ENCODE measurements around the gene ZNF821.
A peak's percentile ranks its signal among the peaks of the same experiment; 100 is the strongest.
"Not testable (repeated sequence)": the region's sequence is repeated elsewhere in the genome, so short reads cannot be mapped to it uniquely, and the experiment has no call there.

ZNF821 gene, protein sequence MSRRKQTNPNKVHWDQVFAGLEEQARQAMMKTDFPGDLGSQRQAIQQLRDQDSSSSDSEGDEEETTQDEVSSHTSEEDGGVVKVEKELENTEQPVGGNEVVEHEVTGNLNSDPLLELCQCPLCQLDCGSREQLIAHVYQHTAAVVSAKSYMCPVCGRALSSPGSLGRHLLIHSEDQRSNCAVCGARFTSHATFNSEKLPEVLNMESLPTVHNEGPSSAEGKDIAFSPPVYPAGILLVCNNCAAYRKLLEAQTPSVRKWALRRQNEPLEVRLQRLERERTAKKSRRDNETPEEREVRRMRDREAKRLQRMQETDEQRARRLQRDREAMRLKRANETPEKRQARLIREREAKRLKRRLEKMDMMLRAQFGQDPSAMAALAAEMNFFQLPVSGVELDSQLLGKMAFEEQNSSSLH

DNA sequence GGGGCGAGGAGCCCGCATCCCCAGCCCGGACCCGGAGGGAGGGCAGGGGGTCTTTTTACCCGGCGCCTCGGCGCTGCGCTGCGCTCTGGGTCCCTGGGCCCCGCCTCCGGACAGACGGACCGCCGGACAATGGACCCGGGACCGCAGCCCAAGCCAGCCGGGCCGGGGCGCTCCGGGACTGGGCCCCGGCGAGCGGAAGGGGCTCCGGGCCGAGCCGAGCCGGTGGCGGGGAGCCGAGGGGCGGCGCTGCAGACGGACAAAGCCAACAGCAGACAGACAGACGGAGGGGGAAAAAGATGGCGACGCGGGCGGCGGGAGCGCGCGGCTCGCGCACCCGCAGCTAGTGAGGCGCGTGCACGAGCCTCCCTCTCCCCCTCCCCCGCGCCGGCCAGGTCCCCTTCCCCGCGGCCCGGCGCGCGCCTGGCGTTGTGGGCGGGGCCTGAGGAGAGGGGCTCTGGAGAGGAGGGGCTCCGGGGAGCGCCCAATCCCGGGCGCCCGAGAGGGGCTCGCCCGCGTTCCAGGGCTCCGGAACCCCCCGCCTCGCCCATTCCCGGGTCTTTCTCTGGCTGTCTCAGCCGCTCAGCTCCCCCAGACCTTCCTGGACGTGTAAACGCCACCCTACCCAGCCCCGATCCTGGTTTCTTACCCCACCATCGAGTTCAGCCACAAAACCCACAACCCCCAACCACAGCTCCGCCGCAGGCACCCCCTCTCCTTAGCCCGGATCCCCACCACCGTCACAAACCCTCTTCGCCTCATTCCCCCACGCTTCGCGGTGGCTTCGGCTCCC, at the start of gene ZNF821:
Gene ZNF821 (minus strand): TSS at position 334 of the 790 bp plus-strand sequence. CDS start 4,236 bp downstream, outside the sequence.
- peak; percentile 74 for DNase-seq

DNA sequence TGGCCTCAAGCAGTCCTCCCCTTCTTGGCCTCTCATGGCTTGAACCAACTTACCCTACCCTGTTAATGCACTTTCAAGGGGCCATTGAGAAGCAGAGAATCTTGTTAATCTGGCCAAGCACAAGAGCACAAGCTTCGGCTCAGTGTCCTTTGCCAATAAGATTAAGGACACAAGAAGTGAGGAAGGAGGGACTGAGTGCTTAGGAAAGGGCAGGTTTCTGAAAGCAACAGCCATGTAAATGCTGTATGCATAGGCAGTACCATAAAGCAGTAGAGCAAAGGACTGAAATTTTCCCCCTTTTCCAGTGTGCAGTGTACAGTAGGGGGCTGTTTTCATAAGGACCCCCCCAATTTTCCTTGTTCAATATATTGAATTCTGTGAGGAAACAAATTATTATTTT, 49.0 kb upstream of the ZNF821 start:
- no peak for DNase-seq

DNA sequence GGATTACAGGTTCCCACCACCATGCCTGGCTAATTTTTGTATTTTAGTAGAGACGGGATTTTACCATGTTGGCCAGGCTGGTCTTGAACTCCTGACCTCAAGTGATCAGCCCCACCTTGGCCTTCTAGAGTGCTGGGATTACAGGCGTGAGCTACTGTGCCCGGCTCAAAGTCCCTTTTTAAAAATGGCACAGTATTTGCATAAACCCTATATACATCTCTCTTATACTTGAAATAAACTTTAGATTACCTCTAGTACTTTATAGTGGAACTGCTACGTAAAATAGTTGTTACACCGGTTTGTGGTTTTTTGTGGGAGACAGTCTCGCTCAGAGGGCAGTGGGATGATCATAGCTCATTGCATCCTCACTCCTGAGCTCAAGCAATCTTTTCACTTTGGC, 47.6 kb upstream of the ZNF821 start:
- DNase-seq, result no peak

DNA sequence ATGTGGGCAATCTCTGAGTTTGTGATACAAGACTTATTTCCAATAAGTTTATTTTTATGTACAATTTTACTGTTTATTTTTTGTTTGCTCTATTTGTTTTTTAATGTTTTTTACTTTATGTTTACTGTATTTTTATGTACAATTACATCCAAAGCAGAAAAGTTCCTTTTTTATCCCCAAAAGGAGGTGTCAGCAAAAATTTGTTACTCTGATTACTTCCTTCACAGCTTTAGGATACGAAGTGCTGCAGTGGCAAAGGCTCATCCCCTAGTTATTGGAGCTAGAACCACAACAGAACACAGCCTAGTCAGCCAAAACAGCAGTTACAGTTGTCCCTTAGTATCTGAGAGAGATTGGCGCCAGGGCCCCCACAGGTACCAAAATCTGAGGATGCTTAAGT, 47.0 kb upstream of the ZNF821 start:
- no peak for DNase-seq

DNA sequence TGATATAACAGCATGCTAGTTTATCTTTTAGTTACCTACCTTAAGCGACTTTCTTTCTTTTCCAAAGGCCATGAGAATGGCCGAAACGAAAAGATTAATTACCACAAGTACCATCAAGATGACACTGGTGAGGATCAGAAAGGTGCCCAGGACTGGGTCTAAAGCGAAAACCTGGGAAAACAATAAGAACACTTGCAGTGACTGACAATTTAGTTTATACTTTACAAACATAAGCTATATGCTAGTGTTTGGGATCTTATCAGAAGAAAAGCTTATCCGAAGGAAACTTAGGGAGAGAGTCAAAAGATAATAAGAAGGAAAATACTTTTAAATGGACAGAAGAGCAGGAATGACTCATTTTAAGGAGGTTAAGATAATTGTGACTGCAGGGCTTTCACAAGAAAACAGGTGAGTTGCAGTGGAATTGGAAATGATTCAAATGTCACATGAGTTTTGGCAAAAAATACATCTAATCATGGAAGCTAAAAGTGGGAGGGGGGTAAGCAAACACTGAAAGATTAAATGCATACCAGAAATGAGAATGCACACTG, 46.1 kb upstream of the ZNF821 start:
- DNase-seq, result no peak

DNA sequence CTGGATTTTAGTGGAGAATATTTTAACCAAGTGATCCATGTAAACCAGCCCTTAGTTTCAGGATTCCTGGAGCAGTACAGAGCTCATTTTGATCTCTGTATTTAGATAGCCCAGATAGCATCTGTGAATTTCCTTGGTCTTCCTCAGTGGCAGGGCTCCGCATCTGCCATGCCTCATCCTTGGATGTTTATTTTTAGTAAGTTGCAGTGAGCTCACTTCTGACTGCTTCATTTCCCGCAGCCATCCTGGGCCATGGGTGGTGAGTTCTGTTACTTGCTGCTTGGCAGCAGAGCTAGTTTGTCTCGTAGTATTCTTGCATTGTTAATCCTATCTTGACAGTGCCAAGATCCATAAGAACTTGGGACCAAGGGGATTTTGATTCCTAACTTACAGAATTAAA, 45.1 kb upstream of the ZNF821 start:
- no peak for DNase-seq

DNA sequence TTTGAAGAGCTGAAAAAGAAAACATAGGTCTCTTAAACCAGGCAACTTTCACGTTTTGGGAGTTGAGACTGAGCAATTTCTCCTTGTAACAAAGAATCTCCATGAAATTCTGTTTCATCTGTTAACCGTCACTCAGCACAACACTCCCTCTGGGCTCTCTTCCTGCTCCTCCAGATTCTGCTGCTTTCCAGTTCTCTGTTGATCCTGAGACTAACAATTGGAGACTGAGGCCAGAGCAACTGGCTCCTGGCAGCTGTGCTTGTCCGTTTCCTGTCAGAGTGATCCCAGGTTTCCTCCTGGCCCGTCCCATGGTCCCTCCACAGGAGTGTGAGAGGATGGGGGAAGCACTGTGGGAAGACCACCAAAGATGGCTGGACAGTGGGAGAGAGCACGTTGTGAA, 43.8 kb upstream of the ZNF821 start:
- no peak for DNase-seq

DNA sequence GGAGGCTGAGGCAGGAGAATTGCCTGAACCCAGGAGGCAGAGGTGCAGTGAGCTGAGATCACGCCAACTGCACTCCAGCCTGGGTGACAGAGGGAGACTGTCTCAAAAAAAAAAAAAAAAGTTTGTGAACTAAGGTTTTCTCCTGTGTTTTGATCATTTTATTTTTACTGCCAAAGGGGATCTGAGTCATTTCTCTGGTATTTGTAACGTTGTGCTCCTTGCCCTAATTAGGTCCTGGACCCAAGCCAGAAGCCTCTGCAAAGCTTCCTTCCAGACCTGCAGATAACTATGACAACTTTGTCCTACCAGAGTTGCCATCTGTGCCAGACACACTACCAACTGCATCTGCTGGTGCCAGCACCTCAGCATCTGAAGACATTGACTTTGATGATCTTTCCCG, 43.4 kb upstream of the ZNF821 start:
- DNase-seq, result no peak

DNA sequence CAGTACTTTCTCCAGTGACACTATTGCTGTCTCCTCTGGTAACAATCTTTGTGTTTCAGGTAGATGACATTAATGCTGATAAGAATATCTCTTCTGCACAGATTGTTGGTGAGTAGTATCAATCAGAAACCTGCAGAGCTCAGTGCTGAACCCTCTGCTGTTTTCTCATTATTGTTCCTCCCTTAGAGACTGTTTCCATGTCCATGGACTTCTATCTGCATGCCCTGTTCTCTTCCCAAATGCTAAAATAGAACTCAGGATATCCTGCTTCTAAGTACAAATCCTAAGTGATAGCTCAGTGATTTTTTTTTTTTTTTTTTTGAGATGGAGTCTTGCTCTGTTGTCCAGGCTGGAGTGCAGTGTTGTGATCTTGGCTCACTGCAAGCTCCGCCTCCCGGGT, 40.7 kb upstream of the ZNF821 start:
- DNase-seq, result no peak

DNA sequence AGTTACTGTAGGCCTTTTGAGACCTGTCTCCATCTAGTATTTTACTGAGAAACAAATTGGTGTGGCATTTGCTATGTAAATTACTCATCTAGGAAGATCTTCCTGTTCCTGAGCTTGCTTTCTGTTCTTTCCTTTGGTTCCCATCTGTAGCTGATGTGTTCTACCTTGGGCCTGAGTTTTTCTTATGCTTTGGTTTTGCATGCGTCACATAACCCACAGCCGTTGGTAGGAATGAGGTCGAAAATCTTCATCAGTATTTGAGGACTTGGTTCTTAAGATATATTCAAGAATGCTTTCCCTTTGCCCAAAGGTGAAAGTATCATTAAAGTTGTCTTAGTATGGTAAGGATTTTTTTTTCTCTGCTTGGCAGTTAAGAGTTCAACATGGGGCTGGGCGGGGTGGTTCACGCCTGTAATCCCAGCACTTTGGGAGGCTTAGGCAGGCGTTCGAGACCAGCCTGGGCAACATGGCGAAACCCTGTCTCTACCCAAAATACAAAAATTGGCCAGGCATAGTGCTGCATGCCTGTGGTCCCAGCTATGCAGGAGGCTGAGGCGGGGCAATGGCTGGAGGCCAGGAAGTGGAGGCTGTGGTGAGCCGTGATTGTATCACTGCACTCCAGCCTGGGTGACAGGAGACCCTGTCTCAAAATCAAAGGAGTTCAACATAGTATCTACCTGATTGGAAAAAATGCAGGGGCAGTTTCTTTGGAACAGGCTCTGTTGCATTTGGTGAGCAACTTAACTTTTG, 40.1 kb upstream of the ZNF821 start:
- no peak for DNase-seq

DNA sequence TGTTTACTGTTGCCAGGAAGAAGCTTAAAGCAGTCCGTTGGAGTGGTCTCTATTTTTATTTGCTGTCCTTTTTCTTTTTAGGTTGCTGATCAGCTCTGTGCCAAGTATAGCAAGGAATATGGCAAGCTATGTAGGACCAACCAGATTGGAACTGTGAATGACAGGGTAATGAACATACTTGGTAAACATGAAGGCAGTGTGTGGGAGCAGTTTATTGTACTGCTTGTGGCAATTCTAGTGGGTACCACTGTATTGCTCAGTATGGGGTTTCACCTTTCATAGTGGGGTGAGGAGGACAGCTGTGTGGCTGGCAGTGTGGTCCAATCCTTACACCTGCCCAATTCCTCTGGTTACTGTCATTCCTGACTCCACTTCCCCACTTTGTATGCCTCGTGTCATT, 36.7 kb upstream of the ZNF821 start:
- no peak for DNase-seq

DNA sequence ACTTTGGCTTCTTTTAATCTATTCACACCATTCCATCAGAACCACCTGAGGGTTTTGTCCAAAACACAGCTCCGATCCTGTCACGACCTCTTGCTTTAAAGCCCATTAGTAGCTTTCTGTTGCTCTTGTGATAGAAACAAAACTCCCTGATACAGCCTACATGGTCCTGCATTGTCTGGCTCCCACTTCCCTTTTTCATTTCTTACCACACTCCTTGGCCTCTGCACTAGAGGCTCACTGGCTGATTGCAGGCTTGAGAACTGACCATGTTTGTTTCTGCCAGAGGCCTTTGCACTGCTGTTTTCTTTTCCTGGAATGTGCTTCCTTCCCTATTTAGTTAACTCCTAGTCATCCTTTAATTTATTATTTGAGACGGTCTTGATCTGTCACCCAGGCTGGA, 35.1 kb upstream of the ZNF821 start:
- no peak for DNase-seq

DNA sequence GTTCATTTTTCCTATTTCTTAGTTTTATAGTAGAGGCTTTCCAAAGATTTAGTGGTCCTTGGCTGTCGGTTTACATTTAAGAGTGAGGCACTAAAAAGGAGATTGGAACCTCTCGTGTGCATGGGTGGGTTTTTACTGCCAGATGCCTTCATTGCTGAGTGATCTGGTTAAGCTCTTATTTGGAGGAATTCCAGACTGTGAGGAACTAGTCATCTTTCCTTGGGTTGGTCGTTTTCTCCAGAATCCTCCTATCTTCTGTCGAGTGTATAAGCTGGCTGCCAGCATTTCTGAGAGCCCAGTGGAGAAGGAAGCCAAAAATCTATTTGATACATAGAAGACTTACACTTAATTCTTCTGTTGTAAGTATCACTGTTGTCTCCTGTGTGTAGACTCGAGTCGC, 33.9 kb upstream of the ZNF821 start:
- DNase-seq, result no peak

DNA sequence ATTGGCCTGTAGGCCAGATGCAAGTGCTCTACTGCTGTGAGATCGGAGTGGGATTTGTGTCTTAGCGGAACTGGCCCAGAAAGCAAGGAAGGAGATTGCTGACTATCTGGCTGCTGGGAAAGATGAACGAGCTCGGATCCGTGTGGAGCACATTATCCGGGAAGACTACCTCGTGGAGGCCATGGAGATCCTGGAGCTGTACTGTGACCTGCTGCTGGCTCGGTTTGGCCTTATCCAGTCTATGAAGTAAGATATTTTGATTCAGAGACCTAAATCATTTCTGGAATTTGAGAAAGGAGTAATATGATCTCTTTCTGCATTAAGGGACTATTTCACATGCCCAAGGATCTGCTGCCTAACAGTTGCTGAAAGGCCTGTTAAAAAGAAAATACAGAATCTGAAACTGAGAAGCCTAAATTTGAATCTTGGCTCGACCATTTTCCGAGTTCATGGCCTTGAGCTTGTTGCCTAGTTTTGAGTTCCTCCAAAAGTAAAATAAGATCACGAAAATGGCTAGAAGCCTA, 32.5 kb upstream of the ZNF821 start:
- DNase-seq, result no peak

DNA sequence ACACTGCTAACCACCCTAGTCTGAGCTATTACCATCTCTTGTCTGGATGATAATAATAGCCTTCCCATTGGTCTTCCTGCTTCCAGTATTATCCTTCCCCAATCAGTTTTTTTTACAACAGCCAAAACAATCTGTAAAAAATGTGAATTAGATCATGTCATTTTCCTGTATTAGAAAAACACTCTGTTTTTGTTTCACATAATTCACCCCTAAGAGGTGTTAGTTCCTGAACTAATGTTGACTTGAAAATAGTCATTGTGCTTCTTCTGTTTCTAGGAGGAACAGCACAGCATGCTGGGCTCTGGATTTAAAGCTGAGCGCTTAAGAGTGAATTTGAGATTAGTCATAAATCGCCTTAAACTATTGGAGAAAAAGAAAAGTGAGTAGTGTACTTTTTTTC, 31.4 kb upstream of the ZNF821 start:
- no peak for DNase-seq

DNA sequence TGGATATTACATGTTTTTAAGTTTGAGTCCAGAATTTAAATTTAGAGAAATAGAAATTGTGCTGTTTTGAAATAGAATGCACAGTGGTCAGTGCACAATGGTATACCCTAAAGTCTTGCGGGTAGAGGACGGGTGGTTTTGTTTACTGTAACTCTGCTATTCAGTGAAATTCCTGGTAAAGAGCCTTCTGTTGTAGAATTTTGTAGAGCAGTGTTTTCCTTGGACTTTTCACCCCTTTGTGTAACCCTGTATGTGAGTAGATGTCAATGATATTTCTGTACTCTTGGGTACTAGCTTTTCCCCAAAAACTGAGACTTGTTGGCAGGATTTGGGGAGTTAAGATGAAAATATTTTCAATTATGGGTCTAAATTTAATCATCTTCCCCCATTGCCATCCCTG, 30.8 kb upstream of the ZNF821 start:
- no peak for DNase-seq

DNA sequence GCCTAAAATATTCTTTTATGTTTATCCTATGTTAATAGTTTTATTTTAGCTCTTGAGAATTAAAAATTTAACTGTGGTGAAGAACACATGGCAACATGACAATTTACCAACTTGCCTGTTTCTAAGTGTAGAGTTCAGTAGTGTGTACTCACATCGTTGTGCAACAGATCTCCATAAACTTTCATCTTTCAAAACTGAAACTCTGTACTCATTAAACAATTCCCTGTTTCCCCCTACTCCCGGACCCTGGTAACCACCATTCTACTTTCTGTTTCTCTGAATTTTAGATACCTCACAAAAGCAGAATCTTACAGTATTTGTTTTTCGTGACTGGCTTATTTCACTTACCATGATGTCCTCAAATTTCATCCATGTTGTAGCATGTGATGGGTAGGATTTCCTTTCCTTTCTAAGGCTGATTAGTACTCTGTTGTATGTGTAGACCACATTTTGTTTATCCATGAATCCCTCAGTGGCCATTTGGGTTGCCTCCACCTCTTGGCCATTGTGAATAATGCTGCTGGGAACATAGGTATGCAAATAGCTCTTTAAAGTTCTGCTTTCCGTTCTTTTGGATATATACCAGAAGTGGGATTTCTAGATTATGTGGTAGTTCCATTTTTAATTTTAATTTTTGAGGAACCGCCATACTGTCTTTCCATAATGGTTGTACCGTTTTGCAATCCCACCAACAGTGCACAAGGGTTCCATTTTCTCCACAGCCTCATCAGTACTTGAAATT, 28.7 kb upstream of the ZNF821 start:
- DNase-seq, result no peak

DNA sequence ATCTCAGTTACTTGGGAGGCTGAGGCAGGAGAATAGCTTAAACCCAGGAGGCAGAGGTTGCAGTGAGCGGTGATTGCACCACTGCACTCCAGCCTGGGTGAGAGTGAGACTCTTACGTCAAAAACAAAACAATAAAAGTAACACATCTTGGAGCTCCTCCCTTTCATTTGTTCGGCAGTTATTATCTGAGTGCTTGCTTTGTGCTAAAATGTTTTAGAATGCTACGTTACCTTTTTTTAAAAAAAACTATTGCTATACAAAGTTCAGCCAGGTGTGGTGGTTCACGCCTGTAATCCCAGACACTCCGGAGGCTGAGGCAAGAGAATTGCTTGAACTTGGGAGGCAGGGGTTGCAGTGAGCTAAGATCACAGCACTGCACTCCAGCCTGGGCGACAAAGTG, 27.1 kb upstream of the ZNF821 start:
- DNase-seq, result no peak

DNA sequence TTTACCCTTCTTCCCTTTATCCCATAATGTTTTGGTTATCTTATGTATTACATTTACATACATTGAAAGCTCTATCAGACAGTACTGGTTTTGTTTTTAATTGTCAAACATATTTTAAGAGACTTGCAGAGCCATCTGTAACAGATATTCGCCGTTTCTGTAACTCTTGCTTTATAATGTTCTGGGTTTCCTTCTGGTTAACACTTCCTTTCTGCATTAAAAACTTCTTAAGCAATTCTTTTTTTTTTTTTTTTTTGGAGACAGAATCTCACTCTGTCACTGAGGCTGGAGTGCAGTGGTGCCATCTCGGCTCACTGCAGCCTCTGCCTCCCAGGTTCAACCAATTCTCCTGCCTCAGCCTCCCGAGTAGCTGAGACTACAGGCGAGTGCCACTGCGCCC, 21.8 kb upstream of the ZNF821 start:
- DNase-seq, result not testable (repeated sequence)

DNA sequence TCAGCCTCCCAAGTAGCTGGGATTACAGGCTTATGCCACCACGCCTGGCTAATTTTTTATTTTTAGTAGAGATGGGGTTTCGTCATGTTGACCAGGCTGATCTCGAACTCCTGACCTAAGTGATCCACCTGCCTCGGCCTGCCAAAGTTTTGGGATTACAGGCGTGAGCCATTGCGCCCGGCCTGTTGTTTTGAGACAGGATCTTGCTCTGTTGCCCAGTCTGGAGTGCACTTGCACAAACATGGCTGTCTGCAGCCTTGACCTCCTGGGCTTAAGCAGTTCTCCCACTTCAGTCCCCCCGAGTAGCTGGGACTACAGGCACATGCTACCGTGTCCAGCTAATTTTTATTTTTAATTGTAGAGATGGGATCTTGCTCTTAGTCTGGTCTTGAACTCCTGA, 20.3 kb upstream of the ZNF821 start:
- no peak for DNase-seq

DNA sequence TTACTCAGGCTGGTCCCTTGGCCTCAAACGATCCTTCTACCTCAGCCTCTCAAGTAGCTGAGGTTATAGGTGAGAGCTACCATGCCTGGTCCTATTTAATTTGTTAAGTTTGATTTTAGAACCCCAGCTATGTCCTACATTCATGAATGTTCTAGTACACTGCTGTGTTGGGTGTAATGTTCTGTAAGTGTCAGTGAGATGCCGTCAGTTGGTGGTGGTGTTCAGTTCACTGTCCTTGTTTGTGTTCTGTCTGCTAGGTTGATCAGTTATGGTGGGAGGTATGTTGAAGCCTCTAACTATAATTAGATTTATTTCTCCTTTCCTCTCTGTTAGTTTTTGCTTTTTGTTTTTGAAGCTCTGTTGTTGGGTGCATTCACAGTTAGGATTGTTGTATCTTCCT, 19.6 kb upstream of the ZNF821 start:
- DNase-seq, result no peak

DNA sequence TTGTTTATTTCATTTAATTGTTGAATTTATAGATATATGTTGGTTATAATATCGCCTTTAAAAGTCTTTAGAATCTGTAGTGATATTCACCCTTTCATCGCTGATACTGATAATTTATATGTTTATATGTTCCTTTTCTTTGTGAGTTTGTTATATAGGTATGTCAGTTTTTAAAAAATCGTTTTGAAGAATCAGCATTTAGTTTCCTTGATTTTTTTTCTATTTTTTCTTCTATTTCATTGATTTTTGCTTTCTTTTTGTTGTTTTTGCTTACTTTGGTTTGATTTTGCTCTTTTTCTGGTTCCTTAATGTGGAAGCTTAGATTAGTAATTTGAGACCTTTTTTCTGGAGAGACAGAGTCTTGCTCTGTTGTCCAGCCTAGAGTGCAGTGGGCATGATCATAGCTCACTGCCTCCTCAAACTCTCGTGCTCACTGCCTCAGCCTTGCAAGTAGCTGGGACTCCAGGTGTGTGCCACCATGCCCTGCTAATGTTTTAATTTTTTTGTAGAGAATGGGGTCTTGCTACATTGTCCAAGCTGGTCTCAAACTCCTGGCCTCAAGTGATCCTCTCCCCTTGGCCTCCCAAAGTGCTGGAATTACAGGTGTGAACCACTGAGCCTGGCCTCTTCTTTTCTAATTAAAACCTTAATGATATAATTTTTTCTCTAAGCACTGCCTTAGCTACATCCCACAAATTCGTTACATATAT, 18.8 kb upstream of the ZNF821 start:
- no peak for DNase-seq

All from activated naive CD4-positive, alpha-beta T cell treated with Interleukin-2 at 50 U/mL for 16 hours (primary cell).